GM12878 (cell line): Measurements from ENCODE around the gene ODF2L.

ENCODE experiments used
- DPF2 ChIP-seq: fragments of 450-650 bp; IDR thresholded peaks from 2 replicates; pipeline ENCODE4 v1.6.1; 2017; ENCODE audit warnings: mild to moderate bottlenecking
- EZH2 ChIP-seq: IDR thresholded peaks from 2 replicates; pipeline ENCODE4 v1.6.1; 2012; ENCODE audit warnings: low read depth, mild to moderate bottlenecking, control low read depth, inconsistent platforms, low read length, borderline replicate concordance; ENCODE audit not compliant: control insufficient read depth
- HCFC1 ChIP-seq: fragments of 150-350 bp; IDR thresholded peaks from 2 replicates; pipeline ENCODE4 v1.6.1; 2014; ENCODE audit warnings: low read length
- MTA3 ChIP-seq: IDR thresholded peaks from 2 replicates; pipeline ENCODE4 v1.6.1; 2012; ENCODE audit warnings: low read length, inconsistent platforms, borderline replicate concordance
- MYC ChIP-seq: IDR thresholded peaks from 2 replicates; pipeline ENCODE4 v1.6.1; 2011; ENCODE audit warnings: mild to moderate bottlenecking, low read length, moderate library complexity, inconsistent platforms; ENCODE audit not compliant: insufficient read depth, insufficient replicate concordance, insufficient read length, severe bottlenecking
- POLR2AphosphoS5 ChIP-seq: IDR thresholded peaks from 2 replicates; pipeline ENCODE4 v1.6.1; 2011; ENCODE audit warnings: mild to moderate bottlenecking, low read length, inconsistent platforms
- RFX5 ChIP-seq: IDR thresholded peaks from 2 replicates; pipeline ENCODE4 v1.6.1; 2011; ENCODE audit warnings: low read depth, low read length, improper control_type of control experiment
- SIN3A ChIP-seq: IDR thresholded peaks from 2 replicates; pipeline ENCODE4 v1.6.1; 2012; ENCODE audit warnings: low read depth, low read length, improper control_type of control experiment
- SP1 ChIP-seq: IDR thresholded peaks from one replicate; pipeline ENCODE4 v1.6.1; 2011; ENCODE audit warnings: low read depth, low read length
- SUPT20H ChIP-seq: IDR thresholded peaks from 2 replicates; pipeline ENCODE4 v1.6.1; 2011; ENCODE audit warnings: low read depth, mild to moderate bottlenecking, low read length, moderate library complexity, borderline replicate concordance; ENCODE audit not compliant: control insufficient read depth
- ZSCAN29 ChIP-seq: fragments of 450-650 bp; IDR thresholded peaks from 2 replicates; pipeline ENCODE4 v1.6.1; 2017; ENCODE audit warnings: mild to moderate bottlenecking, moderate library complexity
- TF ChIP-seq, protein P1 (sequence below), 3 experiments: IDR thresholded peaks in 2 of 3; conservative IDR thresholded peaks in 1 of 3; 2 replicates each; pipeline ENCODE4 v1.5.1; 2011; ENCODE audit warnings: low read depth in 3 of 3, low read length in 3 of 3, mild to moderate bottlenecking in 3 of 3, control low read depth in 2 of 3, moderate library complexity in 2 of 3, inconsistent platforms in 1 of 3, mixed read lengths in 1 of 3; ENCODE audit not compliant: control insufficient read depth in 2 of 3, insufficient read depth in 1 of 3; ENCODE audit errors: extremely low read depth in 1 of 3
- TF ChIP-seq, protein P2 (sequence below): IDR thresholded peaks from 2 replicates; pipeline ENCODE4 v1.6.1; 2011; ENCODE audit warnings: low read depth, mild to moderate bottlenecking, low read length, moderate library complexity, borderline replicate concordance; ENCODE audit errors: extremely low read depth

DNA sequence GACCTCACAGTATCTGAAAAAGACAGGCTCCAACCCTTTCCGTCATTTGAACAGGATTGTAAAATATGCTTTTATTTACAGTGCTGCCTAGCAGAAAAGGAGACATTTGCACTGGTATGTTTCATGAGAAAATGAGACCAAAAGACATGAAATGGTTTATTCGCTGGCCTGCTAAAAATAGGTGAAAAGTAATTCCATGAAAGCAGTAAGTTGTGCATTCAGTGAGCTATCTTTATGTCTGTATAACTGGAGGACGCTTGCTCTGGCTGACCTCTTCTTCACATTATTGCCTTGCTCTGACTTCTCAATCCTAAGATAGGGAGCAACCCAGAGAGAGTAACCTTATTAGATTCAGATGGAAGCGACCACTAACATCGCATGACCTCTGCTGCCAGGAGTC lies 38.3 kb downstream of the ODF2L start:
- TF ChIP-seq, protein P1, sequence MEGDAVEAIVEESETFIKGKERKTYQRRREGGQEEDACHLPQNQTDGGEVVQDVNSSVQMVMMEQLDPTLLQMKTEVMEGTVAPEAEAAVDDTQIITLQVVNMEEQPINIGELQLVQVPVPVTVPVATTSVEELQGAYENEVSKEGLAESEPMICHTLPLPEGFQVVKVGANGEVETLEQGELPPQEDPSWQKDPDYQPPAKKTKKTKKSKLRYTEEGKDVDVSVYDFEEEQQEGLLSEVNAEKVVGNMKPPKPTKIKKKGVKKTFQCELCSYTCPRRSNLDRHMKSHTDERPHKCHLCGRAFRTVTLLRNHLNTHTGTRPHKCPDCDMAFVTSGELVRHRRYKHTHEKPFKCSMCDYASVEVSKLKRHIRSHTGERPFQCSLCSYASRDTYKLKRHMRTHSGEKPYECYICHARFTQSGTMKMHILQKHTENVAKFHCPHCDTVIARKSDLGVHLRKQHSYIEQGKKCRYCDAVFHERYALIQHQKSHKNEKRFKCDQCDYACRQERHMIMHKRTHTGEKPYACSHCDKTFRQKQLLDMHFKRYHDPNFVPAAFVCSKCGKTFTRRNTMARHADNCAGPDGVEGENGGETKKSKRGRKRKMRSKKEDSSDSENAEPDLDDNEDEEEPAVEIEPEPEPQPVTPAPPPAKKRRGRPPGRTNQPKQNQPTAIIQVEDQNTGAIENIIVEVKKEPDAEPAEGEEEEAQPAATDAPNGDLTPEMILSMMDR (IDR thresholded peaks at IDR 0.05 in 2 of 3, conservative IDR thresholded peaks at IDR 0.05 in 1 of 3; ENCODE audit: control insufficient read depth in 2 of 3, extremely low read depth in 1 of 3, insufficient read depth in 1 of 3, low read depth in 3 of 3, low read length in 3 of 3) = no peak
- TF ChIP-seq MYC (no peak), POLR2AphosphoS5 (no peak), SIN3A (no peak), DPF2 (no peak), SP1 (no peak), HCFC1 (no peak), ZSCAN29 (no peak), EZH2 (no peak), SUPT20H (no peak), MTA3 (no peak), RFX5 (no peak)
- TF ChIP-seq, protein P2, sequence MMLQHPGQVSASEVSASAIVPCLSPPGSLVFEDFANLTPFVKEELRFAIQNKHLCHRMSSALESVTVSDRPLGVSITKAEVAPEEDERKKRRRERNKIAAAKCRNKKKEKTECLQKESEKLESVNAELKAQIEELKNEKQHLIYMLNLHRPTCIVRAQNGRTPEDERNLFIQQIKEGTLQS = no peak
